Hepatocyte (in vitro differentiated cells): ENCODE results near the gene MAN2A1.

Source experiments
- CTCF ChIP-seq: fragments of 200-600 bp; sonication (generic); IDR thresholded peaks from 2 replicates; pipeline ENCODE4 v1.5.1; 2016; ENCODE audit warnings: antibody characterized with exemption, mild to moderate bottlenecking; ENCODE audit not compliant: poor library complexity
- EZH2 ChIP-seq: fragments of 200-600 bp; sonication (generic); IDR thresholded peaks from 2 replicates; pipeline ENCODE4 v1.6.1; 2016; ENCODE audit warnings: antibody characterized with exemption, mild to moderate bottlenecking, borderline replicate concordance
- EZH2phosphoT487 ChIP-seq: fragments of 200-600 bp; sonication (generic); IDR thresholded peaks from one replicate; pipeline ENCODE4 v1.6.1; 2018; ENCODE audit warnings: antibody characterized with exemption, mild to moderate bottlenecking, low read depth, moderate library complexity; ENCODE audit not compliant: unreplicated experiment, severe bottlenecking

GRCh38 chr5:109713453-109713852, 23.7 kb downstream of the MAN2A1 start:
- TF ChIP-seq EZH2, result no peak
- TF ChIP-seq CTCF, result no peak
- no peak for TF ChIP-seq EZH2phosphoT487
